Right lobe of liver (tissue), 6 donors: Measurements from ENCODE around the gene PYHIN1. TPM values are rescaled to one million over a fixed set of nuclear protein-coding genes. Genes with fewer than 3 reads are reported as not detected.
"Not testable (repeated sequence)": the region's sequence is repeated elsewhere in the genome, so short reads cannot be mapped to it uniquely, and the experiment has no call there.

Experiments used
- ATAC-seq, 4 donors: fragments of 200-7000 bp; cut with Tn5 transposase; one replicate each; pipeline ENCODE4 v1.9.1; 2020; ENCODE audit warnings: mild to moderate bottlenecking in 4 of 4, moderate library complexity in 4 of 4
- DNase-seq, 3 donors: peaks; one replicate each; pipeline ENCODE4 v3.0.0-alpha.2; 2020
- H3K27ac ChIP-seq, 3 donors: fragments of 200-600 bp; one replicate each; pipeline ENCODE4 v1.8.0; 2022
- H3K27me3 ChIP-seq, 2 donors: fragments of 200-600 bp; one replicate each; pipeline ENCODE4 v1.8.0; 2022
- H3K36me3 ChIP-seq, 4 donors: fragments of 200-600 bp; sonication (generic) in 1 of 4; one replicate each; pipeline versions ENCODE4 v1.5.1 to v1.8.0; 2017 to 2022; ENCODE audit warnings: control low read depth in 1 of 4
- H3K4me1 ChIP-seq, 4 donors: fragments of 200-600 bp; sonication (generic) in 1 of 4; one replicate each; pipeline versions ENCODE4 v1.5.1 to v1.8.0; 2017 to 2022; ENCODE audit warnings: control low read depth in 1 of 4
- H3K4me3 ChIP-seq, 3 donors: fragments of 200-600 bp; one replicate each; pipeline ENCODE4 v1.8.0; 2022
- H3K9me3 ChIP-seq, 4 donors: fragments of 200-600 bp; sonication (generic) in 1 of 4; one replicate each; pipeline versions ENCODE4 v1.5.1 to v1.8.0; 2017 to 2022; ENCODE audit warnings: control low read depth in 1 of 4
- POLR2A ChIP-seq: fragments of 450-650 bp; IDR thresholded peaks from one replicate; pipeline ENCODE4 v1.6.1; 2017; ENCODE audit warnings: antibody characterized with exemption, mild to moderate bottlenecking
- WGBS: methylation state at CpG from one replicate; pipeline ENCODE4 v1.1.6; 2018; ENCODE audit warnings: low coverage, low lambda C conversion rate; ENCODE audit not compliant: insufficient coverage; ENCODE audit errors: missing lambda C conversion rate; 5-methylcytosine and 5-hydroxymethylcytosine counted together
- intact Hi-C, 2 donors: fragments of 100-400 bp; cut with DNase I; formaldehyde crosslinking; loops; one replicate each; pipeline versions ENCODE4 v1.11.2 to v1.14.1; 2022
- total RNA-seq, 6 experiments: library from RNA; depleted of rRNA in 2 of 6; stranded (reverse); fragments of >200 nt in 2 of 6; fragmentation: NEBNext Ultra II Directional in 3 of 6; extraction: Animal tissue kit (Norgen Biotek cat#: 25700) in 3 of 6; gene quantifications; one replicate each; pipeline versions ENCODE4 v1.1.0 to v1.2.4, GENCODE V29; 2016 to 2023
- TF ChIP-seq, protein P1 (sequence below), 4 donors: fragments of 200-600 bp in 3 of 4; fragments of 450-650 bp in 1 of 4; IDR thresholded peaks; one replicate each; pipeline versions ENCODE4 v1.5.1 to v1.8.0; 2016 to 2022; ENCODE audit warnings: antibody characterized with exemption in 4 of 4, mild to moderate bottlenecking in 2 of 4
- donor health status: DM: no; HTN: yes; CAD: no.
- donor health status: DM: no; HTN: no; CAD: no.
- donor health status: DM: no; HTN: no; CAD: no.
- donor health status: DM: no; HTN: yes; CAD: no.
- donor health status: DM: no; HTN: yes; CAD: no.

The PYHIN1 gene
- total RNA-seq, 6 experiments from 2014 or later, result 0.22 to 2.2 (median 0.61) TPM

DNA sequence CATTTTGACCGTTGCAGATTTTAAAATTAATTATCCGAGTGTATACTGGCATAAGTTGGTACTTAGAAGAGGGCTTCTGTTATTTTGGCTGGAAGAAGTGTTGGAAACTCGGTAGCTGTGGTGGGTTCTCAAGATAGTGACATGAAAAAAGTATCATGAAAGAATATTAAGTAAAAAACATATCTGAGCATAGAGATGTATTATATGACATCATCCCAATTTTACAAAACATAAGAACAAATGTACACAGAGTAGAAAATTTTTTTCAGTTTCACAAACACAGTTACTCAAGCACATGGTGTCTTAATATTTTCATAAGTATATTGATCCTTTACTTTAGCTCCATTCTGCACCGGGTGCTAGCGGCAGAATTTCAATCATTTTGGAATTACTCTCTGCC is 79.0 kb downstream of the PYHIN1 start:
- no peak for ATAC-seq
- Histone ChIP-seq H3K36me3 (peaks cover 0 to 3% (median 0%) of the 10 kb centered on the region in 4 donors), H3K4me3 (peak overlapping the region; percentile 34 to 49 (median 48)), H3K27me3 (no peaks in the 10 kb centered on the region), H3K4me1 (peaks cover 0 to 4% (median 0%) of the 10 kb centered on the region in 4 donors), H3K27ac (peak overlapping the region; percentile 72 to 80 (median 75)), H3K9me3 (no peaks in the 10 kb centered on the region)
- no peak for DNase-seq
- intact Hi-C loops, result no loop called here
- no peak for TF ChIP-seq POLR2A
- TF ChIP-seq, protein P1, sequence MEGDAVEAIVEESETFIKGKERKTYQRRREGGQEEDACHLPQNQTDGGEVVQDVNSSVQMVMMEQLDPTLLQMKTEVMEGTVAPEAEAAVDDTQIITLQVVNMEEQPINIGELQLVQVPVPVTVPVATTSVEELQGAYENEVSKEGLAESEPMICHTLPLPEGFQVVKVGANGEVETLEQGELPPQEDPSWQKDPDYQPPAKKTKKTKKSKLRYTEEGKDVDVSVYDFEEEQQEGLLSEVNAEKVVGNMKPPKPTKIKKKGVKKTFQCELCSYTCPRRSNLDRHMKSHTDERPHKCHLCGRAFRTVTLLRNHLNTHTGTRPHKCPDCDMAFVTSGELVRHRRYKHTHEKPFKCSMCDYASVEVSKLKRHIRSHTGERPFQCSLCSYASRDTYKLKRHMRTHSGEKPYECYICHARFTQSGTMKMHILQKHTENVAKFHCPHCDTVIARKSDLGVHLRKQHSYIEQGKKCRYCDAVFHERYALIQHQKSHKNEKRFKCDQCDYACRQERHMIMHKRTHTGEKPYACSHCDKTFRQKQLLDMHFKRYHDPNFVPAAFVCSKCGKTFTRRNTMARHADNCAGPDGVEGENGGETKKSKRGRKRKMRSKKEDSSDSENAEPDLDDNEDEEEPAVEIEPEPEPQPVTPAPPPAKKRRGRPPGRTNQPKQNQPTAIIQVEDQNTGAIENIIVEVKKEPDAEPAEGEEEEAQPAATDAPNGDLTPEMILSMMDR (IDR thresholded peaks at IDR 0.05), result no peak
- 17% methylated on average over 5 of the region's 5 CpGs for WGBS

DNA sequence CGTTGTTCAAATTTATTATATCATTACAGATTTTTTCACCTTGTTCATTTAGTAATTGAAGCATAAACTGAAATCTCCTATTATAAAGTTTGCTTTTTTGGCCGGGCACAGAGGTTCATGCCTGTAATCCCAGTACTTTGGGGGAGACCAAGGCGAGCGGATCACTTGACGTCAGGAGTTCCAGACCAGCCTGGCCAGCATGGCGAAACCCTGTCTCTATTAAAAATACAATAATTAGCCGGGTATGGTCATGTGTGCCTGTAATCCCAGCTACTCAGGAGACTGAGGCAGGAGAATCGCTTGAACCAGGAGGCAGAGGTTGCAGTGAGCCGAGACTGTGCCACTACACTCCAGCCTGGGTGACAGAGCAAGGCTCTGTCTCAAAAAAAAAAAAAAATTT is 79.6 kb downstream of the PYHIN1 start:
- intact Hi-C loops, H3K27me3 ChIP-seq, H3K36me3 ChIP-seq, DNase-seq, H3K9me3 ChIP-seq, ATAC-seq, H3K4me1 ChIP-seq: not testable (repeated sequence)
- Histone ChIP-seq H3K27ac (peak overlapping the region; percentile 72 to 80 (median 75)), H3K4me3 (peak overlapping the region; percentile 34 to 49 (median 48))
- 18% methylated on average over 9 of the region's 9 CpGs for WGBS

DNA sequence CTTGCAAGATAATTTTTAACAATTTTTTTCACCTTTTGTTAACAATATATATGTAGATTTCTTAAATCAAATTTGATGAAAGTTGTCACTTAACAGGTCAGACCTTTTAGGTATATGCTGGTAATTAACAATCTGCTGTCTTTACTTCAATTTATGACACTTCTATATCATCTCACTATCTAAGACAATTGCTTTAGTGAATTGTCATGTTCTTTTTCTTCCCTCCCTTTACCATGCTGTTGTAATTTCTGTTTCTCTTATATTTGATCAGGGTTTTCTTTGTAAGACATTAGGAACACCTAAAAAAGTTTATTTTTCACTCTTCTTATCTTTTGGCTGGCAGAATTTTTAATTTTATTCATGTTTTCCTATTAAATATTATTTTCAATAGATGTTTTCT is 80.4 kb downstream of the PYHIN1 start:
- peaks cover 0 to 3% (median 2%) of the 10 kb centered on the region in 4 donors for H3K36me3 ChIP-seq
- DNase-seq (no peak), ATAC-seq (no peak)
- peaks cover 0 to 6% (median 1%) of the 10 kb centered on the region in 4 donors for H3K4me1 ChIP-seq
- intact Hi-C loops, result no loop called here
- peak overlapping the region; percentile 35 to 80 (median 72) for H3K27ac ChIP-seq
- no peaks in the 10 kb centered on the region for H3K27me3 ChIP-seq
- peak overlapping the region in 2 of 3 donors; percentile 3 to 49 for H3K4me3 ChIP-seq
- TF ChIP-seq, protein P1 (IDR thresholded peaks at IDR 0.05), result no peak
- H3K9me3 ChIP-seq, result no peaks in the 10 kb centered on the region

DNA sequence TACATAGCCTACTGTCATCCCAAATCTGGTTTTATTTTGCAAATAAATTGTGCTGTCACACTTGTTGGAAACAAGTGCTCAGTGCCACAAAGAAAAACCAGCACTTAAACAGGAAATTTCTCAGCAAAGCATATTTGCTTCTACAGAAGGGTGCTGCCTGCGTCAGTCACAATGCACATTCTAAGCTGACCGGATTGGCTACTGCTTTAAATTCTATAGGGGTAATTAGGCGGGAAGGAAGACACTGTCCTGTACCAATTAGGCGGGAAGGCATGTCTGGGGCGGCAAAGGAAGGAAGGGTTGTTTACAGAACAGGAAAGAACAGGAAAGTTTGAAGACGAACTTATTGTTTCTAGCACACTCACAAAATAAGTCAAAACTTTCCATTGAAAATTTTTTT is 81.1 kb downstream of the PYHIN1 start:
- H3K27ac ChIP-seq, result peak overlapping the region; percentile 17 to 80 (median 35)
- H3K4me3 ChIP-seq, result peak overlapping the region; percentile 7 to 49 (median 12)
- intact Hi-C loops, result no loop called here
- H3K4me1 ChIP-seq, result peaks cover 0 to 6% (median 0%) of the 10 kb centered on the region in 4 donors
- DNase-seq (peak in 1 of 3 donors; percentile 28), ATAC-seq (peak; percentile 36 to 66 (median 46))
- TF ChIP-seq POLR2A, result peak; percentile 44
- TF ChIP-seq, protein P1 (IDR thresholded peaks at IDR 0.05), result no peak
- 23% methylated on average over 6 of the region's 6 CpGs for WGBS
- H3K27me3 ChIP-seq, result no peaks in the 10 kb centered on the region
- no peaks in the 10 kb centered on the region for H3K9me3 ChIP-seq
- H3K36me3 ChIP-seq, result peaks cover 0 to 5% (median 2%) of the 10 kb centered on the region in 4 donors

DNA sequence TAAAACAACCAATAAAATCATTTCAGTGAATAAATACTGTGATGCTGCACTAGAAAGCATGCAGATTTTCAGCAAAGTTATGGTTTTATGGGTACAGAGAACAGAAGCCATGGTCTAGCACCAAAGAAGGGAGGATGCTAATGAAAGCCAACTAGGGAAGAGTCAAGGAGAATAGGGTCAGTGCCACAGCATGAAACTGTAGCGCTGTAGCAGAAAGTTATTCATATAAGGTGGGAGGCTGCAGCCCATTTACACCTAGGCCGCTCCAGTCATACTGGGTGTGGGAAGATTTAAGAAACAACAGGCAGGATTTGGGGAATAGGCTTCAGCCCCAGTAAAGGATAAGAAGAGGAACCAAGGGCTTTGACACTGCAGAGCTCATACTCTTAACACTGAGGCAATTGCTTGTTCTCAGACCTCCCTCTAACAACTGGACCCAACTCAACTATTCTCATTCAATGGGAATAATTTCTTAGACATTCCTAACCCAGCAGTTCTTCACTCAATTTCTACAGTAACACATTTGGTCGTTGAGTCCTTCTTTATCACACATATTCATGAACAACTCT is 82.7 kb downstream of the PYHIN1 start:
- Histone ChIP-seq H3K4me1 (peaks cover 0 to 6% (median 0%) of the 10 kb centered on the region in 4 donors), H3K9me3 (no peaks in the 10 kb centered on the region), H3K27me3 (no peaks in the 10 kb centered on the region), H3K27ac (peak overlapping the region in 2 of 3 donors; percentile 35 to 80), H3K36me3 (peaks cover 0 to 9% (median 3%) of the 10 kb centered on the region in 4 donors), H3K4me3 (peak overlapping the region in 1 of 3 donors; percentile 49)
- no peak for DNase-seq
- WGBS, result 40% methylated on average over 1 of the region's 3 CpGs
- TF ChIP-seq, protein P1 (IDR thresholded peaks at IDR 0.05), result no peak
- TF ChIP-seq POLR2A, result no peak
- intact Hi-C loops, result no loop called here
- no peak for ATAC-seq
